Fibroblast of skin of scalp (primary cell): Measurements from ENCODE around the gene MLLT3.
A peak's percentile ranks its signal among the peaks of the same experiment; 100 is the strongest.

ENCODE experiments used
- DNase-seq: peaks from one replicate; pipeline ENCODE4 v3.0.0-alpha.2; 2013

MLLT3 gene

DNA sequence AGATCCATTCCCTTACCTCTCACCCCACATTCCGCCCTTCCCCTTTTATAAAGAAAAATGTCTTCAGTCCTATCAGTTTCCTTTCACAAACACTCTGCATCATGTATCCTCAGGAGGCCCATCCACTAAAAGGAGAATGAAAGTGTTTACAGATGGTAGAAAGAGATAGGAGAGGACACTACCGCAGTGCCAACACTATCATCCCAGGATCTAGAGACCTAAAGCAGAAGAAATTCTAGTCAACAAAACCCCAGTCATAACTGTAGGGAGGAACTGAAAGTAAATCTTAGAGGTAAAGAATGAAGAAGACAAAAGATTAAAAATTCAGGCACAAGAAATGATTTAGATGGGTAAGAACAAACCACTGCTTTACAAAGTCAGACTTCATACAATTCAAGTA, 114.1 kb downstream of the MLLT3 start:
- DNase-seq, result no peak

DNA sequence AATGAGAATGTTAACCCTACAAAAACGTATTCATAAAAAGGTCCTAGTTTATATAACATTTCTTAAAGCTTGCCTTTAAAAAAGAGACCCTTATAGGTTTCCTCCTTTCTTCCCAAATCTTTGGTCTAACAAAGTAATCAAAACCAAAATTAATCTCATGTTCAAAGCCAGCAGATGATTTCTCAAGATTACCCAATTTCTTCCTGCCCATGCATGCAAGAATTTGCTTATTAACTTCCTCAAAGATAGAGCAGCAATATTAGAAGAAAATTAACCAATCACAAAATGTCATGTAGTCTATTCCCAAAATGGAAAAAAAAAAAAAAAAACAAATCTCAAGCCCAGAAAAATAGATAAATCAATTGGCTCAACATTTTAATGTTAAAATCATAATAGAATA, 114.9 kb downstream of the MLLT3 start:
- no peak for DNase-seq

DNA sequence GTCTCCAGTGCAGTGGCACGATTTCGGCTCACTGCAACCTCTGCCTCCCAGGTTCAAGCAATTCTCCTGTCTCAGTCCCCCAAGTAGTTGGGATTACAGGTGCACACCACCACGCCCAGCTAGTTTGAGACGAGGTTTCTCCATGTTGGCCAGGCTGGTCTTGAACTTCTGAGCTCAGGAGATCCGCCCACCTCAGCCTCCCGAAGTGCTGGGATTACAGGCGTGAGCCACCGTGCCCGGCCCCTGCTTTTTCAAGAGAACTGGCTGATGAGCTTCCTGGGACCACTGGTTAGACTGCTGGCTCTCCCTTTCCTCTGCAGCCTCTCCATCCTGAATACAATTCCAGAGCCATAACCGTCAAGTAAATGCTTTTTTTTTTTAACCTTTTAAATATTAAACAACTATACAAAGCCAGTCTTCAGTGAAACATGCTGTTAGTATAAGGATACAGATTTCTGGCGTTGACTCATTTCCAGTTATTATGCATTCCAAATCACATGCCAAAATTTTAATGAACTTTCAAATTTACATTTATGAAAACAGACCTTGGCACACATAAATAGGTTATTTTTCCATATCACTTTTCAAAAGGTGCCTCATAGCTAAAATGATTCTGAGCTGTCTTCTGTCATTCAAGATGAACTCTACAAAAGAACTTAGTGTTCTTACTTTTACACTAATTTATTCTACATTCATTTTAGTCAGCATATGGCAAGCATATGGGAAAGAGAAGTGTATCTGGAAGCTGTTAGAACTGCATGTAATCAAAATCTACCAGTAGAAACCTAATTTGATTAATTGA, 116.0 kb downstream of the MLLT3 start:
- DNase-seq, result no peak

DNA sequence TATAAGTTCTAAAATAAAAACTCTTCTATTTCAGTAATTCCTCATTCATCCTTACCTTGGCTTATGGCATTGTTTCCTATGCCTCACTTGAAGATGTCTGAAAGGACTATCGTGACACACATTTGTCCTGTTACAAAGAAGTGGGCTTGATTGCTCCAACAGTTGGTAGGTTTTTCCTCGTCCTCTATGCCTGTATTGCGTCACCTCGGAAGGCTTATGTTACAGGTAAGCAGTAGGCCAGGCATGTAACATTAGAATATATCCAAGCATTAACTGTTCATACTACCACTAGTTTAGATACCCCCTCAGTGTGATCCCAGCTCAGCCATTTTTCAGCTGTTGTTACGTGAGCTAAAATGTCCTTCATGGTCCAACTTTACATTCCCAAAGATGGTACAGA, 116.7 kb downstream of the MLLT3 start:
- DNase-seq, result no peak

DNA sequence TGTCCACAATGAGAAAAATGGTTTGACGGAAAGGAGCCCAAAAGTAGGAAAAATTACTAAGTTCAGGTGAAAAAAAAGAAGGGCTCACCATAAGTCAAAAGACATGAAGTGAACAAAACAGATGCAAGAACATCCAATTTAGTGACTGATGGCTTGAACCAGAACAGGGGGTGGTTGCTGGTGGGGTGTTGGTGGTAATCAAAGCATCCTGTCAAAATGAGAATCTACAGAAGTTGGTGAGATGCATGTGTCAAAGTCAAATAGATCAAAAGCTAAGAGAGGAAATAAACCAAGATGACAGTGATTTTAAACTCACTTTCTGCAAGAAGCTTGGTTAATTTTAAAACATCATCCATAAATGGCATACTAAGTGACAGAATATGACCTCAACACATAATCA, 117.4 kb downstream of the MLLT3 start:
- no peak for DNase-seq

DNA sequence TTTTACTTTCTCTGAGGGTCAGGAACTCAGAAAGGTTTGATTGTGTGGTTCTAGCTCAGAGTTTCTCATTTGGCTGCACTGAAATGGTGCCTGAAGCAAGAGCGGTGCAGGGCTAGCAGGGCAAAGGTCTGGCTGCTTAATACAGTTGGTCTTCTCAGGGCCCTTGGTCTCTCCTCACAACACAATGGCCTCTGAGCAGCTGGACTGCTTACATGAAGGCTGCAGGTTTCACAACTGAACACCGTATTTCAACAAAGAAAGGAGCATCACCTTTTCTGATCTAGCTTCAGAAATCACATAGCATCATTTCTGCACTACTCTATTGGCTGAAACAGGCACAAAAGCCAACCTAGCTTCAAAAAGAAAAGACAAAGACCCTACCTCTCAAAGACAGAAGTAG, 122.2 kb downstream of the MLLT3 start:
- no peak for DNase-seq

DNA sequence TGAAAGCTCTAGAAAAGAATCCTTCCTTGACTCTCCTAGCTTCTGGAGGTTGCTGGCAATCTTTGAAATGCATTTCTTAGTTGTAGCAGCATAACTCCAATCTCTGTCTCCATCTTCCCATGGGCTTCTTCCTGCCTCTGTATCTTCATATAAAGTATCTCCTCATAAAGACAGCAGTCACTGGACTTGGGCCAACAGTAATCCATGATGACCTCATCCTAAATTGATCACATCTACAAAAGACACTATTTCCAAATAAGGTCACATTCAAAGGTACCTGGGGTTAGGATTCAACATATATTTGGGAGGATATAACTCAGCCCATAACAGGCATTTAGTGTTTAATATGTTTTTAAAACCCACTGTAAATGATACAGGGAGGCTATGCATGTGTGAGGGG, 123.3 kb downstream of the MLLT3 start:
- DNase-seq, result peak; percentile 6

DNA sequence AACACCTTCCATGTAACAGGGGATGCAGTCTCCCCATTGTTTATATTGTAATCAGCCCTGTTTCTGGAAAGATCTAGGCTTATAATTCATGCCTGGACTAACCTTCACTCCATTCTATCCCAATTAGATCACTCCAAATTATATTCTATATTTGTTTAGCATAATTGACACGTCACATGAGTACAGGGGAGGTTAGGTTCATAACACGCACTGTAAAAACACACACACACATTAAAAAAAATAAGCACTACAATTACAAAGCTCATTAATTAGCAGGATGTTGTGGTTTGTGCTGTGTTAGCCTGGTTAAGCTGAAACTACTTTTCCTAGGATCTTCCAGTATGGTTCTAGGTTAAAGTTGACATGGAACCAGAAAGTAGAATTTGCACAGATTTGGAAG, 126.0 kb downstream of the MLLT3 start:
- DNase-seq, result no peak

DNA sequence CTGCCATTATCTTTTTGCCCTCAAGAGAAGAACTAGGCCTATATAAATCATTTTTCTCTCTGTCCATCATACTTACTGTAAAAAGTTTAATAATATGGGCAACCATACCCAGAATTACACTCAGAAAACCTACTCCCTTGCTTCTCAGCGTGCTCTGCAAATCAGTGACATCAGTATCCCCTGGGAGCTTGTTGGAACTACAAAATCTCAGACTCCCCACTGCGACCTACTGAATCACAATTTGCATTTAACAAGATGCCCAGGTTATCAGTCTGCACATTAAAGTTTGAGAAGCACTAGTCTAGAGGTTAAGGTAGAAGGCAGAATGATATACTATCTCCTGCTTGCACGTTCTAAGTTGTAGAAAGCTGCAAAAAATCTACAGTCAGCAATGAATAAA, 127.2 kb downstream of the MLLT3 start:
- DNase-seq, result no peak

DNA sequence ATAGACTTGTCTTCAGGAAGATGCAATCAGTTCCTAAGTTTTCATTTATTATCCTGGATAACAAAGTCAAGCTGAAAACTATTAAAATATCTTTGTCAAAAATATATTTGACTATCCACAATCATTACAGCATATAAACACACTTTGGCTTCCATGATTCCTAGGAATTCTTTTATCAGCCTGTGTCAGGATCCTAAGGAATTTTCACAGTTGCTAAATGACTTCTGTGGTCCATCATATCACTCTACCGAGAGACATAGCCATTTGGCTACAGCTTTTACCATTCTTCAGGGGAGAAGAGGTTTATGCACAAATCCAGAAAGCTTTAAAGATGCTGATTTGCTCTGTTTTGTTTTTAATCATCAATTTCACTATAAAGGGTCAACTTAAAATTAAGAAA, 128.3 kb downstream of the MLLT3 start:
- no peak for DNase-seq

DNA sequence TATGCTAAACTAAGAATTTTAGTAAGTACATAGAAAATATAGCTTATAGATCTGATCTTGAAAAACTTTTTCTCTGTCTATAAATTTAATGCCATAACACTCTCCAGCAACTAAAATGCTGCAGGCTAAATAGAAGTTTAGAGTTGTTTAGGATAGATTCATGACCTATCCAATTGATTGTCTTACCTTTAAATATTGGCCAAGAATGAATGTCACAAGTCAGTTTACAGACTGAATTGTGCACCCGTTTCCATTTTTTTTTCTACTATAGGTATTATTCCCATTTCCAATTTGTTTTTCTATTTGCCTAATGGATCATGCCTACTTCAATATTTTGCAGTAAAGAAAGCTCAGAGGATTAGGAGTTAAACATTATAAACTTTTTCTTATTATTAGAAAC, 129.5 kb downstream of the MLLT3 start:
- no peak for DNase-seq

DNA sequence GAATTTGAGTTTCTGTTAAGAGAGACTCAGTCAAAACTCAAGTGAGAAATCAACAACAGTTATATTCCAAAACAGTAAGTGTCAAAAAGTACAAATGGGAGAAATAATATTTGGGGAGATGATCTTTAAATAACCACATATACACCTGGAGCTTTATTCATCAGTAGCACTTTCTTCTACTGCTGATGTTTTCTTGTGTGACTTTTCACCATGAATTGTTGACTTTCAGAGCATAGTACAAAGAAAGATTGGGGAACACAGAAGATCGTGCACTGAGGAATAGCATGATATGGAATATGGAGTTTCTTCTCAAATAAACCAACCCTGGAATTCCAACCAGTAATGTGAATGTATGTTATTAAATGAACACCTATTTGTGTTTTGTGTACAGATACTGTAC, 130.7 kb downstream of the MLLT3 start:
- no peak for DNase-seq

DNA sequence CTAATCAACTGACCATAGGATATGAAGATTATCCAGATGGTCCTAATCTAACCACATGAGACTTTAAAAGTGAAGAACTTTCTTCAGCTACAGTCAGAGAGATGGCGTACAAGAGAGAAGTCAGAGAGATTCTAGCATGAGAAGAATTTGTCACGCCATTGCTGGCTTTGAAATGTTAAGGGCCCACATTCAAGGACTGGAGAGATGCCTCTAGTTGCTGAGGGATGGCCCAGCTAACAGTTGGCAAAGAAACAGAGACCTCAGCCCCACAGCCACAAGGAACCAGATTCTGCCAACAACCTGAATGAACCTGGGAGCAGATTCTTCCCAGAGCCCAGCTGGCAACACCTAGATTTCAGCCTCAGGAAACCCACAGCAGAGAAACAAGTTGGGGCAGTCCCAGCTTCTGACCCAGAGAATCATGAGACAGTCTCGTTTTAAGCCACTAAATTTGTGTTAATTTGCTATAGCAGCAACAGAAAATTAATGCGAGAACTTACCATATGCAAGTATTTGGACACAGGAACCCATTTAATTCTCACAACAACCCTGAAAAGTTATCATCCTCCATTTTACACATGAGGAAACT, 132.0 kb downstream of the MLLT3 start:
- no peak for DNase-seq

DNA sequence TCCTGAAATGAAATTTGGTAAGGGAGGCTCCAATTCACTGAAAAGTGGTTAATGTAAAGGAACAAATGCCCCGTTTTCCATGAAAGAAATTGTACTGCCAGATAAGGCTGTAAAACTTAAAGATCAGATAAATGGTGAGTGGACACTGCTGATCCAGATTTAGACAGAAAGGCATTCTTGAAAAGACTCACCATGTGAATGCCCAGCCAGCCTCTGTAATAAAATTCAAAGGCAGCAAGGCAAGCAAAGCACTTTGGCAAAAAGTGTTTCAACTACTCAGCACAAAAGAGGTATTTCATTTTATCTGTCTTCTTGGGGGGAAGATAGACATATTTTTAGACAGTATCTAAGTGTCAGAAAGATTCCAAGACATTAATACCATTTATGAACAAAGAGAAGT, 133.6 kb downstream of the MLLT3 start:
- DNase-seq, result no peak

DNA sequence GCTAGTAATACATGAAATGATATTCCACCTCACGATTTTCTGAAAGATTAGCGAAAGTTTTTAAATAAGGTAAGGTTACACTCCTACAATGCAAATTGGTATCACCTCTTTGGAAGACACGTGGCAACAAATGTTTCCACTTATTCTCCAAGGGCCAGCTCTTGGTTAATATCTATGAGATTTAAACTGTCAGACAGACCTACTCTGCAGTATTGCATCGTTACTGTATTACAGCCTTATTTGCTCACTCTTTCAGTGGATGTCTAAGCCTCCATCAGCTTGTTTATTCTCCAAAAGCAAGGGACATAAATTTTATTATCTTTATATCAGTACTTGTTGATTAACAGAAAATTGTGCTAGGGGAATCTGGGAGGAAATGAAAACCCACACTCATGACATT, 135.7 kb downstream of the MLLT3 start:
- no peak for DNase-seq

DNA sequence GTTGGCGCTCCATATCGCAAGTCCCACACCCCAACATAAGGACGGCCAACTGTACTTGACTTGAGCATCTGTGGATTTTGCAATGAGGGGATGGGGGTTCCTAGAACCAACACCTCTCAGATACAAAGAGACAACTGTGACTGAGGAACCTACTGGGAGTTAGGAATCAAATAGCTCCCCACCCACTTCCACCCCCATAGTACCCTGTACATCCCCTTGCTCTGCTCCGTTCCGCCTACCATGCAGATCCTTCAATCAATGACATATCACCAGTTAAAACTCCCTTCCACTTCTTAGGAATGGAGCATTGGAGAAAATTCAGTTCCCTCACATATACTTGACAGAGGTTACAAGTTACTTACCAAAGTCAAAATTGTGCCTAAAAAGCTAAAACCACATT, 140.9 kb downstream of the MLLT3 start:
- no peak for DNase-seq

DNA sequence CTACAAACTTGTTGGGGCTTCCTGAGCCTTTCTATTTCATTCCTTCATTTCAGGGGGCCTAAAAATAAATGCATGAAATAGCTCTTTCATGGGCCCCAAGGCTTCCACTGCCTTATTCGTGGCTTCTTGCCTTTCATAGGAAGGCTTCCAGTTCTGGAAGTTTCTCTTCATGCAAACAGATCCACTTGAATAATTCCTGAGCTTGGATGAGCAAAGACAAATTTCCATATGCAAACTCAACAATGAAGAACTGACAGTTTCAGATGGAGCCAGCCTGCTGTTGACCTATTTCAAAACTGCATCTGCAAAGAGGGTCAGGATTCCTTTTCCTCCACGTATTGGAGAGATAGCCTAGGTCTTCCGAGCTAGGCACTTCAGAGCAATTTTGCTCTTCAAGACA, 142.1 kb downstream of the MLLT3 start:
- DNase-seq, result no peak

DNA sequence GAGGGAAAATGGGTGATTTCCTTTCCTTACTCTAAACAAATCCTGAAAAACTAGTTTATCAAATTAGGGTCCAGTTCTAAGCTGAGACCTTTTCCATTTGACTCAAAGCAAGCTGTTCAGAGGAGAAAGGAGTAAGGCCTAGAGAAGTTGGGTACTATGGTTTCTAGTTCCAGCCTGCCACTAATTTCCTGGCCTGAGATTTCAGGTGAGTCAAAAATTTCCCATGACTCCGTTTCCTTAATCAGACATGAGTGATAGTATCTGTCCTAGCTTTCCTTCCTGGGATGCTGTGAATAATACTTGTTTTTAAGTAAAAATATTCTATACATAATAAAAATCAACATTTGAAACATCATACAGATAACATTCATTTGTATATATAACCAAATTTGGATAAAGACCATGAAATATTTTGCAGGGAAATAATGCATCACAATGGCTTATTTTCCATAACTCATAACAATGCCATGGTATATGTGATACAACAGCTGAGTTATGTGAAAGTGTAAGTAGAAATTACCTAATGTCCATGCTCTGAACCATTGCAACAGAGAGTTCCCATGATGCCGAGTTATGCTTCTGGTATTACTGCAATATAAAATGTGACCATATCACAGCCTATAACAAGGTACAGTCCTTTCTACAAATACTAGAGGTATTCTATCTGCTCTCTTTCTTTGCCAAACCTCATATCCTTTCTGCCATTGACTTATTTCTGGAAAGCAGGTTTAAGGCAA, 142.7 kb downstream of the MLLT3 start:
- DNase-seq, result no peak

DNA sequence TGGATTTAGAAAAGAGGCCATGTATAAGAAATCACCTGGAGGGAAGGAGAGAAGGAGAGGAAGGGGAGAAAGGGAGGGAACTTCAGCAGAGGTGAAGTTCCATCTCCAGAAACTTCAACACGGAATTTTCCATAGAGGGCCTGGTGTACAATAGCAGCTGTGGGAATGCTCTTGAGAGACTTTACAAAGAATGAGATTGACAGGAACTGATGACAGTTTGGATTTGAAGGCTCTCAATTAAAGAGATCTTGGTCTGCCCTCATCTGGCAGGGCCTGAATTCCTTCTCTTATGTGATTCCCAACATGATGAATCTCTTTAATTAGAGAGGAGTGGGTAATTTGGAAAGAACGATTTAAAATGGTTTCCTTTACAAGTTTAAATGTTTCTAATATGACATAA, 143.5 kb downstream of the MLLT3 start:
- DNase-seq, result no peak

DNA sequence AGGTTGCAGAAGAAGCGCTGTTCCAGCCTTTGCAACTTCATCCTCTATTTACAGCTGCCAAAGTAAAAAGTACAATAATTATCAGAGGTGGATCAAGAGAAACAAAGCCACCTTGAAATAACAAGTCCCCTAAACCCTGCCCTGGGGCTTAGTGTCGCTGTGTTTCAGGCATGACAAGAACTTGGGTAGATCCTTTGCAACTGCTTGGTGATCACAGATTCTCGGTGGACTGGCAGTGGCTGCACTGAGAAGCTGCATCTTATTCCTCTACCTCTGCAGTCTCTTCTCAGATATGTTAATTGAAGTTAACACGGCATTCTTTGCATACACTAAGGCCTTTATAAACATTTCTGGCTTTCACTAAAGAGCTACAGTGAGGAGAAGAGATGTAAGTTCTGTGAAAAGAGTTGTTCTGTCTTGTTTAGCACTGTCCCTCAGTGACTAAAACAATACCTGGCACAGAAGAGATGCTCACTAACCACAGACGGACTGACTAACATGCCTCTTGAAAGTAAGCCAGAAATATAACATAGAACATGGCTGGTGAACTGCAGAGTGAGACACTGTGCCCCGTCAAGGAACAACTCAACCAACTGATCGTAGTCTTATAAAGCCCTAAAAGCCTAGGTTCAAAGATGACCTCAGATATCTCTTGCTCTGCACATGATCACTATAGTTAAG, 144.2 kb downstream of the MLLT3 start:
- no peak for DNase-seq

DNA sequence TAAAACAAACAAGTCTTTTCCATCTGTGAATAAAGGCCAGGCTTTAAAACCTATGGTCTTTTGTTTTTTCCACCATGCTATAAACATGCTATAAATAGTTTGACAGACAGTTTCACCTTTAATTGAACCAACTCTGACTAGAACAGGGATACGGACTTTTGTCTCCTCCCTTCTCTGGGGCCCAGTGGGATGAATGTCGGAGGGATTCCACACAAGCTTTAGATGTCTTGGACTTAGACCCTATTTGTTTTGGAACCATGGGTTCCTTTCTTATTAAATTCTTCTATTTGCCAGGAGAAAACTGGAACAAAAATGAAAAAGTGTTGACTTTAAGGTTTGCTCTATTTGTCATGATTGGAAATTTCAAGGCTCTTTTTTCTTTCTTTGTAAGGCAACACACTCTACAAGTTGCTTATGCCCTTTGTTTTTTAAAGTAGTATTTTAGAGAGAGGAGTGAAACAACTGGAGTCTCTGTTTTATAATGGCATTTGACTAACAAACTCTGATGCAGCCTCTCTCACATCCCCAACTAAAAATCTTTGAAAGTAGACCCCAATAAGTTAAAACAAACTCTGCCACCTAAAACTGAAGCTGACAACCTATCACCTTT, 145.3 kb downstream of the MLLT3 start:
- DNase-seq, result peak; percentile 51

DNA sequence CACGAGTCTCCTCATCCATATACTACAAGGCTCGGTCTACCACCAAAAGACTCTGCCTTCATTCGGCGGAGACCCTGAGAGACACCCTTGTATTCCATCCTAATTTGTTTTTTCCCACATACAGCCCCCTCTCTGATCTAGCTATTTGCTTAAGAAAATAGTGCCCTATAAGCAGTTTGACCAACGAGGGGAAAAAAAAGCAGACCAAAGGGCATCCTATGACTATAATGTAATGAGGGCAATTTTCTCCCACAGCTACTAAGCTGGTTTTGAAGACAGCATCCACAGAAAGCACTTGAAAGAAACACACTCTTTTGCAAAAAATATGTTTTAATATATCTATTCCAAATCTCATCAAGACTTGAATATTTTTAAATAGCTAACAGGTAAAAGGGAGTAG, 147.8 kb downstream of the MLLT3 start:
- no peak for DNase-seq

DNA sequence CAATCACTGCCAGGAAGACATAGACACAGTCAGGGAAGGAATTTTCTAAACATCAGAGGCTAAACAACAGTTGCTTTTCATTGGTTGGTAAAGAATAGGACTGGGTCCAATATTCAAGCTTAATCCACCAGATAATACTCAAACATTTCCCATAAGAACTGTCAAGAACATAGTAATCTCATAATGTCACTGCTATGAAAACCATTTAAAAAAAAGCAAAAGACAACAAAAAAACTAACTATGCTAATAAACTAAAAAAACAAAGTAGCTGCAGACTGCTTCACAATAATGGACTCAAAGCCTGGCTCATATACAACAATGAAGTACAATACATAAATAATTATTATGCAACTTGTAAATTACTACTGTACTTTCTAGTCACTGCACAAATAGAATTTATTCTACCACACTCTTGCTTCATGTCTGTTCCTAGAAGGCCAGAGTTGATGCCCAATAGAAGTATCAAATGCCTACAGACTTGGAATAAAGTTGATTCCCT, 148.7 kb downstream of the MLLT3 start:
- no peak for DNase-seq
